Body of pancreas (tissue), 4 donors: ENCODE results near the gene ZNF486.

Experiments used
- CTCF ChIP-seq, 7 experiments: fragments of 450-650 bp in 4 of 7; fragments of 200-600 bp in 3 of 7; sonication (generic) in 3 of 7; IDR thresholded peaks; one replicate each; pipeline ENCODE4 v1.5.1; 2016 to 2019; ENCODE audit warnings: antibody characterized with exemption in 7 of 7
- POLR2A ChIP-seq, 3 donors: fragments of 450-650 bp; IDR thresholded peaks; one replicate each; pipeline ENCODE4 v1.6.1; 2016; ENCODE audit warnings: antibody characterized with exemption in 3 of 3, mild to moderate bottlenecking in 2 of 3

GRCh38 chr19:20197747-20198146 lies 30.7 kb downstream of the ZNF486 start:
- TF ChIP-seq CTCF (IDR thresholded peaks at IDR 0.05), result no peak
- no peak for TF ChIP-seq POLR2A (IDR thresholded peaks at IDR 0.05)
